Spinal cord (tissue), 10 donors: ENCODE data around the gene ARHGAP26. TPM values are rescaled to one million over a fixed set of nuclear protein-coding genes. Genes with fewer than 3 reads are reported as not detected.

Experiments used
- DNase-seq, 6 donors: peaks; one replicate each; pipeline versions ENCODE4 v3.0.0 to v3.0.0-alpha.2; 2013 to 2015; ENCODE audit warnings: low spot score in 6 of 6, low read depth in 4 of 6
- H3K27ac ChIP-seq: one replicate; pipeline ENCODE4 v1.5.1; 2013; ENCODE audit warnings: low read depth, low read length, control low read depth
- H3K27me3 ChIP-seq: one replicate; pipeline ENCODE4 v1.6.1; 2013; ENCODE audit warnings: low read length; ENCODE audit not compliant: control insufficient read depth, insufficient read depth
- H3K36me3 ChIP-seq: one replicate; pipeline ENCODE4 v1.6.1; 2013; ENCODE audit warnings: low read length; ENCODE audit not compliant: control insufficient read depth, insufficient read depth
- H3K4me1 ChIP-seq: one replicate; pipeline ENCODE4 v1.6.1; 2013; ENCODE audit warnings: low read length; ENCODE audit not compliant: control insufficient read depth, insufficient read depth
- H3K4me3 ChIP-seq: one replicate; pipeline ENCODE4 v1.5.1; 2013; ENCODE audit warnings: low read depth, low read length, control low read depth
- H3K9me3 ChIP-seq: one replicate; pipeline ENCODE4 v1.6.1; 2013; ENCODE audit warnings: low read length; ENCODE audit not compliant: control insufficient read depth, insufficient read depth
- WGBS: methylation state at CpG from one replicate; pipeline ENCODE4 v1.1.5; 2013; ENCODE audit warnings: missing lambda C conversion rate; ENCODE audit not compliant: insufficient coverage; 5-methylcytosine and 5-hydroxymethylcytosine counted together
- polyA plus RNA-seq, 2 donors: library from polyadenylated mRNA; unstranded; fragments of 120-200 nt; gene quantifications; one replicate each; pipeline ENCODE4 v1.2.1, GENCODE V29; 2013; ENCODE audit not compliant: insufficient read length in 2 of 2
- total RNA-seq, 2 donors: library from RNA; depleted of rRNA in 1 of 2; stranded (reverse); fragments of 120-200 nt in 1 of 2; fragments of >200 nt in 1 of 2; gene quantifications; one replicate each; pipeline versions ENCODE4 v1.2.3 to v1.2.4, GENCODE V29; 2013 to 2014
- donor health status: healthy.

The ARHGAP26 gene
- total and polyA plus RNA-seq, 4 donors, result 21.9 to 39.7 (median 22.4) TPM

GRCh38 chr5:142842994-142843905 lies 73.1 kb downstream of the ARHGAP26 start:
- no peaks in the 10 kb centered on the region for H3K9me3 ChIP-seq
- WGBS, result 81% methylated on average over 3 of the region's 6 CpGs
- H3K36me3 ChIP-seq, result no peaks in the 10 kb centered on the region
- peak in 1 of 6 donors; percentile 66 for DNase-seq
- no peak overlapping the region for H3K4me3 ChIP-seq
- peaks cover 19% of the 10 kb centered on the region for H3K4me1 ChIP-seq
- H3K27ac ChIP-seq, result no peak overlapping the region
- H3K27me3 ChIP-seq, result no peaks in the 10 kb centered on the region

GRCh38 chr5:142844866-142845265 lies 74.7 kb downstream of the ARHGAP26 start:
- no peak for DNase-seq
- peaks cover 19% of the 10 kb centered on the region for H3K4me1 ChIP-seq

GRCh38 chr5:142845402-142845921 lies 75.3 kb downstream of the ARHGAP26 start:
- H3K27ac ChIP-seq, result peak overlapping the region; percentile 61
- peaks cover 19% of the 10 kb centered on the region for H3K4me1 ChIP-seq
- no peaks in the 10 kb centered on the region for H3K27me3 ChIP-seq
- no peaks in the 10 kb centered on the region for H3K36me3 ChIP-seq
- 59% methylated on average over 2 of the region's 4 CpGs for WGBS
- H3K9me3 ChIP-seq, result no peaks in the 10 kb centered on the region
- DNase-seq, result peak in 1 of 6 donors; percentile 41
- H3K4me3 ChIP-seq, result no peak overlapping the region

More at GRCh38 chr5:142844866-142845265, 74.7 kb downstream of the ARHGAP26 start:
- Histone ChIP-seq H3K9me3 (no peaks in the 10 kb centered on the region), H3K4me3 (no peak overlapping the region), H3K27ac (peak overlapping the region; percentile 61), H3K27me3 (no peaks in the 10 kb centered on the region), H3K36me3 (no peaks in the 10 kb centered on the region)
- 68% methylated on average over 2 of the region's 7 CpGs for WGBS

GRCh38 chr5:142845954-142846398 lies 75.8 kb downstream of the ARHGAP26 start:
- Histone ChIP-seq H3K27me3 (no peaks in the 10 kb centered on the region), H3K9me3 (no peaks in the 10 kb centered on the region), H3K27ac (peak overlapping the region; percentile 61), H3K36me3 (no peaks in the 10 kb centered on the region), H3K4me3 (no peak overlapping the region), H3K4me1 (peaks cover 19% of the 10 kb centered on the region)
- no peak for DNase-seq
- 79% methylated on average over 8 of the region's 9 CpGs for WGBS

GRCh38 chr5:142846406-142846805 lies 76.2 kb downstream of the ARHGAP26 start:
- Histone ChIP-seq H3K4me3 (no peak overlapping the region), H3K36me3 (no peaks in the 10 kb centered on the region), H3K27ac (peak overlapping the region; percentile 61), H3K4me1 (peaks cover 16% of the 10 kb centered on the region), H3K27me3 (no peaks in the 10 kb centered on the region), H3K9me3 (no peaks in the 10 kb centered on the region)
- no peak for DNase-seq

- Histone ChIP-seq H3K27me3 (no peaks in the 10 kb centered on the region), H3K4me3 (no peak overlapping the region), H3K9me3 (no peaks in the 10 kb centered on the region), H3K27ac (no peak overlapping the region), H3K4me1 (peaks cover 16% of the 10 kb centered on the region), H3K36me3 (no peaks in the 10 kb centered on the region)
- 73% methylated on average over 3 of the region's 7 CpGs for WGBS
- no peak for DNase-seq
Observed at GRCh38 chr5:142847898-142848790, 78.0 kb downstream of the ARHGAP26 start.

- DNase-seq, result no peak
- Histone ChIP-seq H3K9me3 (no peaks in the 10 kb centered on the region), H3K36me3 (no peaks in the 10 kb centered on the region), H3K4me3 (no peak overlapping the region), H3K4me1 (peaks cover 16% of the 10 kb centered on the region), H3K27me3 (no peaks in the 10 kb centered on the region), H3K27ac (no peak overlapping the region)
- 69% methylated on average over 3 of the region's 3 CpGs for WGBS
Observed at GRCh38 chr5:142849466-142849865, 79.3 kb downstream of the ARHGAP26 start.

- Histone ChIP-seq H3K27me3 (no peaks in the 10 kb centered on the region), H3K27ac (no peak overlapping the region), H3K36me3 (no peaks in the 10 kb centered on the region), H3K4me1 (peaks cover 16% of the 10 kb centered on the region), H3K4me3 (no peak overlapping the region), H3K9me3 (no peaks in the 10 kb centered on the region)
- DNase-seq, result no peak
- 85% methylated on average over 3 of the region's 3 CpGs for WGBS
Observed at GRCh38 chr5:142849880-142850279, 79.7 kb downstream of the ARHGAP26 start.

GRCh38 chr5:142851731-142852130 lies 81.6 kb downstream of the ARHGAP26 start:
- Histone ChIP-seq H3K36me3 (no peaks in the 10 kb centered on the region), H3K27me3 (no peaks in the 10 kb centered on the region), H3K9me3 (no peaks in the 10 kb centered on the region), H3K27ac (no peak overlapping the region), H3K4me3 (no peak overlapping the region), H3K4me1 (peaks cover 8% of the 10 kb centered on the region)
- DNase-seq, result no peak
- WGBS, result 85% methylated on average over 4 of the region's 4 CpGs
